Keratinocyte (primary cell): ENCODE measurements around the gene TUBB4B.

Experiments used
- CTCF ChIP-seq, 3 experiments: IDR thresholded peaks in 1 of 3; conservative IDR thresholded peaks in 1 of 3; optimal IDR thresholded peaks in 1 of 3; 2 replicates in 2 of 3; 3 replicates in 1 of 3; pipeline versions ENCODE3 to v1.5.1; 2011; ENCODE audit warnings: low read length in 3 of 3, mild to moderate bottlenecking in 3 of 3, moderate library complexity in 2 of 3, control low read depth in 1 of 3, inconsistent platforms in 1 of 3; ENCODE audit not compliant: insufficient read depth in 2 of 3; ENCODE audit errors: extremely low read depth in 1 of 3
- EZH2 ChIP-seq: IDR thresholded peaks from one replicate; pipeline ENCODE4 v1.6.1; 2012; ENCODE audit warnings: inconsistent platforms, mild to moderate bottlenecking, low read length, moderate library complexity

DNA sequence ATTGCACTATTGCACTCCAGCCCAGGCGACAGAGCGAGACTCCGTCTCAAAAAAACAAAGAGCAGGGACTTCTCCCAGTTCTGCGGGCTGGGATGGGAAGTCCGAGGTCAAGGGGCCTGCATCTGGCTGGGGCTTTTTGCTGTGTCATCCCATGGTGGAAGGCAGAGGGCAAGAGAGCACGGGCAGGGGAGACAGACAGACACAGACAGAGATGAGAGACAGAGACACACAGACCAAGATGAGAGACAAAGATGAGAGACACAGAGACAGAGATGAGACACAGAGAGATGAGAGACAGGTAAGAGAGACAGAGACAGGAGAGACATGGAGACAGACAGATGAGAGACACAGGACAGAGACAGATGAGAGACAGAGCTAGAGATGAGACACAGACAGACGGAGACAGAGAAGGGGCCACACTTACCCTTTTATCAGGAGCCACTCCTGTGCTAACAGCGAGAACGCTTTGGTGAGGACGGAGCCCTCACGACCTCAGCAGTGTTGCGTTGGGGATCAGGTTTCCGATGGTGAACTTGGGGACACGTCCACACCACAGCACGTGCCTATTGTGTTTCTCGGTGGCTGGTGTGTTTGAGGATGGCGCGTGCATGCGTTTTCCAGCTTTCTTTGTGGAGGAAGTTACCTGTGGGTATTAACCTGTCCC is 27.6 kb downstream of the TUBB4B start:
- TF ChIP-seq CTCF (optimal IDR thresholded peaks at IDR 0.05 in 1 of 3, IDR thresholded peaks at IDR 0.05 in 1 of 3, conservative IDR thresholded peaks at IDR 0.05 in 1 of 3; ENCODE audit: extremely low read depth in 1 of 3, insufficient read depth in 2 of 3, low read length in 3 of 3) (no peak), EZH2 (no peak)
